HCT116 (cell line): ENCODE data around the gene ATG10. TPM values are rescaled to one million over a fixed set of nuclear protein-coding genes. Genes with fewer than 3 reads are reported as not detected.

Experiments used
- ATAC-seq: fragments of 200-7000 bp; cut with Tn5 transposase; 2 replicates; pipeline ENCODE4 v1.9.1; 2020; ENCODE audit warnings: mild to moderate bottlenecking, moderate library complexity
- BruUV-seq: library from RNA; stranded (reverse); fragments of 400-500 nt; replicated peaks from 2 replicates; lab custom pipeline; 2021; lab: Mats Ljungman, UMichigan
- CTCF ChIA-PET: fragments of 300-600 bp; sonication (Branson Sonifier 250); formaldehyde crosslinking; loops from one replicate; lab custom pipeline; 2021; ENCODE audit warnings: antibody characterized with exemption; lab: Charles Lee
- POLR2A ChIA-PET: fragments of 300-600, 350-600 bp; sonication (Branson Sonifier 250); formaldehyde crosslinking; loops from one replicate; lab custom pipeline; 2021; ENCODE audit warnings: antibody characterized with exemption; lab: Charles Lee
- RAD21 ChIA-PET, 2 experiments: fragments of 300-600 bp; sonication (Branson Sonifier 250); formaldehyde crosslinking; loops; one replicate each; lab custom pipeline; 2023; ENCODE audit warnings: low total read pairs in 2 of 2; ENCODE audit not compliant: uncharacterized antibody in 2 of 2, unreplicated experiment in 2 of 2, low non-redundant PET in 1 of 2; lab: Charles Lee
- DNase-seq: peaks from one replicate; pipeline ENCODE4 v3.0.0-alpha.2; 2010; ENCODE audit warnings: low read depth, low spot score
- H2AFZ ChIP-seq: fragments of 200-600 bp; shearing (Covaris generic), sonication (generic); 2 replicates; pipeline ENCODE4 v1.6.1; 2017; ENCODE audit warnings: low read depth, mixed run types, mixed read lengths, antibody characterized with exemption, low read length; ENCODE audit not compliant: poor library complexity, severe bottlenecking
- H3K27ac ChIP-seq: 2 replicates; pipeline ENCODE4 v1.5.1; 2012; ENCODE audit warnings: low read depth, low read length
- H3K27me3 ChIP-seq: fragments of 200-600 bp; sonication (generic); 2 replicates; pipeline ENCODE4 v1.6.1; 2016; ENCODE audit warnings: mixed run types, low read length, mixed read lengths; ENCODE audit not compliant: insufficient read depth
- H3K36me3 ChIP-seq, 2 experiments: fragments of 200-500 bp in 1 of 2; fragments of 200-600 bp in 1 of 2; sonication (Bioruptor generic) in 1 of 2; sonication (generic) in 1 of 2; 2 replicates each; pipeline versions ENCODE4 v1.5.1 to v1.6.1; 2014 to 2016; ENCODE audit warnings: low read length in 2 of 2, inconsistent platforms in 1 of 2, mixed read lengths in 1 of 2, mixed run types in 1 of 2; ENCODE audit not compliant: insufficient read depth in 2 of 2, control insufficient read depth in 1 of 2
- H3K4me1 ChIP-seq, 2 experiments: fragments of 200-600 bp in 1 of 2; sonication (generic) in 1 of 2; 2 replicates each; pipeline versions ENCODE4 v1.5.1 to v1.6.1; 2012 to 2017; ENCODE audit warnings: low read length in 2 of 2, inconsistent platforms in 1 of 2, mild to moderate bottlenecking in 1 of 2, mixed read lengths in 1 of 2, mixed run types in 1 of 2, moderate library complexity in 1 of 2; ENCODE audit not compliant: insufficient read depth in 2 of 2, control insufficient read depth in 1 of 2
- H3K4me2 ChIP-seq: fragments of 200-600 bp; sonication (generic); 2 replicates; pipeline ENCODE4 v1.6.1; 2017; ENCODE audit warnings: mixed run types, low read length, mixed read lengths
- H3K4me3 ChIP-seq, 2 experiments: fragments of 200-600 bp in 1 of 2; sonication (generic) in 1 of 2; replicated peaks in 1 of 2; 2 replicates each; pipeline ENCODE4 v1.5.1; 2011 to 2016; ENCODE audit warnings: low read length in 2 of 2, control low read depth in 1 of 2, low read depth in 1 of 2, mild to moderate bottlenecking in 1 of 2, mixed read lengths in 1 of 2, mixed run types in 1 of 2
- H3K79me2 ChIP-seq: fragments of 200-600 bp; sonication (generic); 2 replicates; pipeline ENCODE4 v1.6.1; 2017; ENCODE audit warnings: mild to moderate bottlenecking, mixed run types, low read length, moderate library complexity, mixed read lengths; ENCODE audit not compliant: insufficient read depth
- H3K9ac ChIP-seq: fragments of 200-600 bp; sonication (generic); 2 replicates; pipeline ENCODE4 v1.6.1; 2016; ENCODE audit warnings: low read length, mixed read lengths
- H3K9me2 ChIP-seq: fragments of 200-600 bp; sonication (generic), shearing (Covaris generic); 2 replicates; pipeline ENCODE4 v1.6.1; 2017; ENCODE audit warnings: mixed run types, mild to moderate bottlenecking, moderate library complexity; ENCODE audit not compliant: insufficient read depth
- H3K9me3 ChIP-seq, 2 experiments: fragments of 200-500 bp in 1 of 2; fragments of 200-600 bp in 1 of 2; sonication (Bioruptor generic) in 1 of 2; sonication (generic) in 1 of 2; 2 replicates each; pipeline ENCODE4 v1.6.1; 2014 to 2017; ENCODE audit warnings: low read length in 2 of 2, mixed read lengths in 2 of 2, inconsistent platforms in 1 of 2, low read depth in 1 of 2, mild to moderate bottlenecking in 1 of 2, mixed run types in 1 of 2, moderate library complexity in 1 of 2; ENCODE audit not compliant: control insufficient read depth in 1 of 2, insufficient read depth in 1 of 2
- H4K20me1 ChIP-seq: fragments of 200-600 bp; sonication (generic), shearing (Covaris generic); 2 replicates; pipeline ENCODE4 v1.6.1; 2017; ENCODE audit warnings: mixed run types, mild to moderate bottlenecking, moderate library complexity; ENCODE audit not compliant: insufficient read depth
- ATF3 ChIP-seq: IDR thresholded peaks from 2 replicates; pipeline ENCODE4 v1.6.1; 2012
- CEBPB ChIP-seq: IDR thresholded peaks from 2 replicates; pipeline ENCODE4 v1.6.1; 2012; ENCODE audit warnings: low read depth
- EGR1 ChIP-seq: IDR thresholded peaks from 2 replicates; pipeline ENCODE4 v1.6.1; 2012; ENCODE audit warnings: low read depth
- EZH2phosphoT487 ChIP-seq: fragments of 200-600 bp; IDR thresholded peaks from 2 replicates; pipeline ENCODE4 v1.6.1; 2018; ENCODE audit warnings: antibody characterized with exemption, borderline replicate concordance
- FOSL1 ChIP-seq: IDR thresholded peaks from 2 replicates; pipeline ENCODE4 v1.6.1; 2012; ENCODE audit warnings: low read depth
- MAX ChIP-seq: IDR thresholded peaks from 2 replicates; pipeline ENCODE4 v1.6.1; 2012
- POLR2A ChIP-seq: IDR thresholded peaks from 2 replicates; pipeline ENCODE4 v1.7.0; 2011; ENCODE audit warnings: borderline replicate concordance; ENCODE audit not compliant: insufficient read depth, insufficient read length; ENCODE audit errors: extremely low read depth
- POLR2AphosphoS5 ChIP-seq: IDR thresholded peaks from 2 replicates; pipeline ENCODE4 v1.6.1; 2011; ENCODE audit warnings: mild to moderate bottlenecking, low read depth, low read length, moderate library complexity
- RAD21 ChIP-seq: IDR thresholded peaks from 2 replicates; pipeline ENCODE4 v1.6.1; 2012; ENCODE audit warnings: low read depth, mild to moderate bottlenecking
- REST ChIP-seq: IDR thresholded peaks from 2 replicates; pipeline ENCODE4 v1.6.1; 2012; ENCODE audit warnings: low read depth
- SIN3A ChIP-seq: IDR thresholded peaks from 2 replicates; pipeline ENCODE4 v1.6.1; 2012; ENCODE audit warnings: low read depth
- SP1 ChIP-seq: IDR thresholded peaks from 2 replicates; pipeline ENCODE4 v1.6.1; 2012; ENCODE audit warnings: low read depth
- TCF7L2 ChIP-seq: IDR thresholded peaks from 2 replicates; pipeline ENCODE4 v1.7.0; 2011; ENCODE audit warnings: borderline replicate concordance, inconsistent platforms; ENCODE audit not compliant: insufficient read depth, insufficient read length; ENCODE audit errors: extremely low read depth
- YY1 ChIP-seq: IDR thresholded peaks from 2 replicates; pipeline ENCODE4 v1.6.1; 2011; ENCODE audit warnings: low read length, low read depth, moderate library complexity, mild to moderate bottlenecking; ENCODE audit not compliant: insufficient replicate concordance; ENCODE audit errors: extremely low read depth
- ZBTB33 ChIP-seq: IDR thresholded peaks from 2 replicates; pipeline ENCODE4 v1.6.1; 2011; ENCODE audit warnings: mild to moderate bottlenecking, low read length, moderate library complexity; ENCODE audit not compliant: insufficient replicate concordance; ENCODE audit errors: extremely low read depth
- ZNF274 ChIP-seq: fragments of 200-500 bp; sonication (Bioruptor generic); IDR thresholded peaks from 2 replicates; pipeline ENCODE4 v1.6.1; 2014; ENCODE audit warnings: mild to moderate bottlenecking, low read depth, low read length, inconsistent platforms
- intact Hi-C: fragments of 100-400 bp; cut with micrococcal nuclease; formaldehyde crosslinking; loops from 2 replicates; pipeline ENCODE4 v1.10.0; 2022
- total RNA-seq: library from RNA; stranded (reverse); gene quantifications from one replicate; pipeline ENCODE4 v1.2.1, GENCODE V29; 2021; ENCODE audit not compliant: unreplicated experiment

ATG10 gene
- total RNA-seq, 1 experiment from 2014 or later = 9.4 TPM

GRCh38 chr5:82257729-82258128 lies 285.9 kb downstream of the ATG10 start:
- TF ChIP-seq ZNF274 = no peak
- no peak for TF ChIP-seq POLR2A
- TF ChIP-seq FOSL1 = no peak
- TF ChIP-seq CEBPB = no peak
- no peak for TF ChIP-seq ZBTB33
- no peak for TF ChIP-seq ATF3
- TF ChIP-seq REST = no peak
- no peak for TF ChIP-seq SIN3A
- no peak for TF ChIP-seq SP1
- no peak for TF ChIP-seq YY1
- no peak for TF ChIP-seq MAX
- no peak for TF ChIP-seq TCF7L2
- no peak for TF ChIP-seq RAD21
- TF ChIP-seq EGR1 = no peak
- no peak for TF ChIP-seq EZH2phosphoT487
- TF ChIP-seq POLR2AphosphoS5 = no peak
- no peaks in the 10 kb centered on the region for H4K20me1 ChIP-seq
- no peaks in the 10 kb centered on the region for H3K9me2 ChIP-seq
- H3K9me3 ChIP-seq = no peaks in the 10 kb centered on the region
- H3K9ac ChIP-seq = no peak overlapping the region
- ChIA-PET RAD21 (no interaction called here), POLR2A (interaction anchor here (1.1 kb wide), 1 partner anchor 21 kb away, joined by 3 read pairs; the partner anchor contains the start of gene RPS23), CTCF (no interaction called here)
- H3K4me1 ChIP-seq = no peaks in the 10 kb centered on the region
- H3K27ac ChIP-seq = no peak overlapping the region
- no peak overlapping the region for H3K4me3 ChIP-seq
- no peaks in the 10 kb centered on the region for H3K27me3 ChIP-seq
- intact Hi-C loops = no loop called here
- no TSS peak for BruUV-seq
- DNase-seq (no peak), ATAC-seq (no peak)
- no peaks in the 10 kb centered on the region for H3K36me3 ChIP-seq
- H2AFZ ChIP-seq = no peak overlapping the region
- no peaks in the 10 kb centered on the region for H3K79me2 ChIP-seq
- H3K4me2 ChIP-seq = no peak overlapping the region
